Left ventricle myocardium inferior (tissue), 1 donor: ENCODE data around the gene CSHL1. TPM values are rescaled to one million over a fixed set of nuclear protein-coding genes. Genes with fewer than 3 reads are reported as not detected.
"Not testable (repeated sequence)": the region's sequence is repeated elsewhere in the genome, so short reads cannot be mapped to it uniquely, and the experiment has no call there.

Experiments used
- DNase-seq: peaks from one replicate; pipeline ENCODE4 v3.0.0-alpha.2; 2020
- H3K27ac ChIP-seq: fragments of 200-600 bp; replicated peaks from 2 replicates; pipeline ENCODE4 v1.8.0; 2021
- H3K27me3 ChIP-seq: fragments of 200-600 bp; 2 replicates; pipeline ENCODE4 v1.8.0; 2021; ENCODE audit warnings: low read depth
- H3K36me3 ChIP-seq: fragments of 200-600 bp; 2 replicates; pipeline ENCODE4 v1.8.0; 2021
- H3K4me1 ChIP-seq: fragments of 200-600 bp; 2 replicates; pipeline ENCODE4 v1.8.0; 2021
- H3K4me3 ChIP-seq: fragments of 200-600 bp; 2 replicates; pipeline ENCODE4 v1.8.0; 2021; ENCODE audit warnings: mild to moderate bottlenecking, moderate library complexity
- H3K9me3 ChIP-seq: fragments of 200-600 bp; replicated peaks from 2 replicates; pipeline ENCODE4 v1.8.0; 2021
- intact Hi-C: fragments of 100-400 bp; cut with micrococcal nuclease; formaldehyde crosslinking; loops from one replicate; pipeline ENCODE4 v1.11.0; 2022
- total RNA-seq: library from RNA; stranded (reverse); fragmentation: NEBNext Ultra II Directional; extraction: Animal tissue kit (Norgen Biotek cat#: 25700); gene quantifications from one replicate; pipeline ENCODE4 v1.2.1, GENCODE V29; 2021
- TF ChIP-seq, protein P1 (sequence below): fragments of 200-600 bp; IDR thresholded peaks from 2 replicates; pipeline ENCODE4 v1.8.0; 2021; ENCODE audit warnings: antibody characterized with exemption, mild to moderate bottlenecking, borderline replicate concordance
- donor health status: DM: no; HTN: yes; CAD: no; lungs with severe emphysema.

The CSHL1 gene
- total RNA-seq, 1 donor from 2014 or later: not detected

GRCh38 chr17:63918305-63918704, 7.2 kb upstream of the CSHL1 start:
- Histone ChIP-seq H3K9me3 (no peaks in the 10 kb centered on the region), H3K4me3 (no peak overlapping the region), H3K4me1 (peaks cover 6% of the 10 kb centered on the region), H3K27ac (no peak overlapping the region), H3K36me3 (no peaks in the 10 kb centered on the region), H3K27me3 (peaks cover 18% of the 10 kb centered on the region)
- TF ChIP-seq, protein P1, sequence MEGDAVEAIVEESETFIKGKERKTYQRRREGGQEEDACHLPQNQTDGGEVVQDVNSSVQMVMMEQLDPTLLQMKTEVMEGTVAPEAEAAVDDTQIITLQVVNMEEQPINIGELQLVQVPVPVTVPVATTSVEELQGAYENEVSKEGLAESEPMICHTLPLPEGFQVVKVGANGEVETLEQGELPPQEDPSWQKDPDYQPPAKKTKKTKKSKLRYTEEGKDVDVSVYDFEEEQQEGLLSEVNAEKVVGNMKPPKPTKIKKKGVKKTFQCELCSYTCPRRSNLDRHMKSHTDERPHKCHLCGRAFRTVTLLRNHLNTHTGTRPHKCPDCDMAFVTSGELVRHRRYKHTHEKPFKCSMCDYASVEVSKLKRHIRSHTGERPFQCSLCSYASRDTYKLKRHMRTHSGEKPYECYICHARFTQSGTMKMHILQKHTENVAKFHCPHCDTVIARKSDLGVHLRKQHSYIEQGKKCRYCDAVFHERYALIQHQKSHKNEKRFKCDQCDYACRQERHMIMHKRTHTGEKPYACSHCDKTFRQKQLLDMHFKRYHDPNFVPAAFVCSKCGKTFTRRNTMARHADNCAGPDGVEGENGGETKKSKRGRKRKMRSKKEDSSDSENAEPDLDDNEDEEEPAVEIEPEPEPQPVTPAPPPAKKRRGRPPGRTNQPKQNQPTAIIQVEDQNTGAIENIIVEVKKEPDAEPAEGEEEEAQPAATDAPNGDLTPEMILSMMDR: no peak
- no peak for DNase-seq
- intact Hi-C loops: loop anchor here (10.0 kb wide), 1 partner anchor 106 kb away; the partner anchor contains the start of gene ICAM2

GRCh38 chr17:63917646-63918045, 6.6 kb upstream of the CSHL1 start:
- intact Hi-C loops: loop anchor here (10.0 kb wide), 1 partner anchor 107 kb away; the partner anchor contains the start of gene ICAM2
- TF ChIP-seq, protein P1: no peak
- no peak for DNase-seq
- Histone ChIP-seq H3K27me3 (peaks cover 18% of the 10 kb centered on the region), H3K9me3 (no peaks in the 10 kb centered on the region), H3K27ac (no peak overlapping the region), H3K4me3 (no peak overlapping the region), H3K36me3 (no peaks in the 10 kb centered on the region), H3K4me1 (peaks cover 6% of the 10 kb centered on the region)

- not testable (repeated sequence) for H3K4me1 ChIP-seq, H3K9me3 ChIP-seq, H3K27ac ChIP-seq, H3K36me3 ChIP-seq, H3K4me3 ChIP-seq, DNase-seq
- H3K27me3 ChIP-seq: peaks cover 18% of the 10 kb centered on the region
- intact Hi-C loops: loop anchor here (10.0 kb wide), 1 partner anchor 108 kb away; the partner anchor contains the start of gene ICAM2
Observed at GRCh38 chr17:63917206-63917605, 6.1 kb upstream of the CSHL1 start.

- no peak overlapping the region for H3K27ac ChIP-seq
- intact Hi-C loops: loop anchor here (10.0 kb wide), 1 partner anchor 108 kb away; the partner anchor contains the start of gene ICAM2
- H3K9me3 ChIP-seq: no peaks in the 10 kb centered on the region
- H3K27me3 ChIP-seq: peaks cover 18% of the 10 kb centered on the region
- no peak for DNase-seq
- H3K36me3 ChIP-seq: no peaks in the 10 kb centered on the region
- peaks cover 6% of the 10 kb centered on the region for H3K4me1 ChIP-seq
- TF ChIP-seq, protein P1: no peak
- H3K4me3 ChIP-seq: no peak overlapping the region
Observed at GRCh38 chr17:63916566-63917185, 5.6 kb upstream of the CSHL1 start.

- not testable (repeated sequence) for H3K4me3 ChIP-seq, H3K27ac ChIP-seq, DNase-seq, H3K36me3 ChIP-seq, H3K4me1 ChIP-seq, H3K9me3 ChIP-seq
- intact Hi-C loops: loop anchor here (10.0 kb wide), 1 partner anchor 109 kb away; the partner anchor contains the start of gene ICAM2
- H3K27me3 ChIP-seq: peaks cover 26% of the 10 kb centered on the region
Observed at GRCh38 chr17:63915753-63916152, 4.7 kb upstream of the CSHL1 start.

GRCh38 chr17:63914471-63914870, 3.4 kb upstream of the CSHL1 start:
- Histone ChIP-seq H3K36me3 (no peaks in the 10 kb centered on the region), H3K27ac (no peak overlapping the region), H3K4me1 (peaks cover 5% of the 10 kb centered on the region), H3K4me3 (no peak overlapping the region), H3K27me3 (peaks cover 38% of the 10 kb centered on the region), H3K9me3 (no peaks in the 10 kb centered on the region)
- TF ChIP-seq, protein P1: no peak
- no peak for DNase-seq
- intact Hi-C loops: loop anchor here (10.0 kb wide), 1 partner anchor 110 kb away; the partner anchor contains the start of gene ICAM2
